CD14-positive monocyte (primary cell): Measurements from ENCODE around the gene CNTNAP1. TPM values are rescaled to one million over a fixed set of nuclear protein-coding genes. Genes with fewer than 3 reads are reported as not detected.

Experiments
- DNase-seq, 3 donors: peaks; one replicate each; pipeline ENCODE4 v3.0.0-alpha.2; 2011 to 2022
- H2AFZ ChIP-seq: 2 replicates; pipeline ENCODE4 v1.6.0; 2012; ENCODE audit warnings: mild to moderate bottlenecking, low read depth, low read length, inconsistent platforms; ENCODE audit not compliant: insufficient read depth, poor library complexity, severe bottlenecking
- H3K27ac ChIP-seq, 2 donors: 1 replicate in 1 of 2; 2 replicates in 1 of 2; pipeline ENCODE4 v1.5.1; 2012 to 2013; ENCODE audit warnings: low read length in 2 of 2, control low read depth in 1 of 2, inconsistent platforms in 1 of 2, low read depth in 1 of 2, mild to moderate bottlenecking in 1 of 2
- H3K27me3 ChIP-seq, 2 donors: one replicate each; pipeline versions ENCODE4 v1.6.0 to v1.6.1; 2011 to 2013; ENCODE audit warnings: low read length in 2 of 2; ENCODE audit not compliant: control insufficient read depth in 2 of 2, insufficient read depth in 2 of 2
- H3K36me3 ChIP-seq, 2 donors: replicated peaks in 1 of 2; 1 replicate in 1 of 2; 2 replicates in 1 of 2; pipeline versions ENCODE4 v1.5.1 to v1.6.1; 2012 to 2013; ENCODE audit warnings: low read length in 2 of 2, control low read depth in 1 of 2, inconsistent platforms in 1 of 2, mild to moderate bottlenecking in 1 of 2; ENCODE audit not compliant: insufficient read depth in 2 of 2, control insufficient read depth in 1 of 2
- H3K4me1 ChIP-seq, 2 donors: 1 replicate in 1 of 2; 2 replicates in 1 of 2; pipeline versions ENCODE4 v1.5.1 to v1.6.1; 2012 to 2013; ENCODE audit warnings: low read length in 2 of 2, control low read depth in 1 of 2, inconsistent platforms in 1 of 2, mild to moderate bottlenecking in 1 of 2, moderate library complexity in 1 of 2; ENCODE audit not compliant: insufficient read depth in 2 of 2, control insufficient read depth in 1 of 2
- H3K4me2 ChIP-seq: replicated peaks from 2 replicates; pipeline ENCODE3; 2012; ENCODE audit warnings: low read length, moderate library complexity, mild to moderate bottlenecking; ENCODE audit not compliant: poor library complexity, severe bottlenecking; ENCODE audit errors: extremely low read depth
- H3K4me3 ChIP-seq, 3 experiments: fragments of 200-600 bp in 1 of 3; sonication (generic) in 1 of 3; replicated peaks in 1 of 3; 1 replicate in 2 of 3; 2 replicates in 1 of 3; pipeline ENCODE4 v1.5.1; 2011 to 2013; ENCODE audit warnings: low read length in 3 of 3, mild to moderate bottlenecking in 3 of 3, control low read depth in 2 of 3, low read depth in 2 of 3, inconsistent platforms in 1 of 3, moderate library complexity in 1 of 3
- H3K79me2 ChIP-seq: 2 replicates; pipeline ENCODE4 v1.6.0; 2012; ENCODE audit warnings: mild to moderate bottlenecking, control low read depth, inconsistent platforms, low read length, moderate library complexity; ENCODE audit not compliant: insufficient read depth
- H3K9ac ChIP-seq: 2 replicates; pipeline ENCODE4 v1.6.0; 2017; ENCODE audit warnings: low read length, mild to moderate bottlenecking; ENCODE audit not compliant: insufficient read depth, poor library complexity, severe bottlenecking
- H3K9me3 ChIP-seq, 2 donors: replicated peaks in 1 of 2; 1 replicate in 1 of 2; 2 replicates in 1 of 2; pipeline versions ENCODE4 v1.5.1 to v1.6.1; 2012 to 2013; ENCODE audit warnings: low read length in 2 of 2, control low read depth in 1 of 2; ENCODE audit not compliant: control insufficient read depth in 1 of 2, insufficient read depth in 1 of 2
- H4K20me1 ChIP-seq: 2 replicates; pipeline ENCODE4 v1.6.0; 2012; ENCODE audit warnings: mild to moderate bottlenecking, low read length, control low read depth, moderate library complexity; ENCODE audit not compliant: insufficient read depth
- H3K27ac Mint-ChIP-seq, 7 donors: one replicate each; pipeline ENCODE4 v1.8.0; 2020; ENCODE audit warnings: mild to moderate bottlenecking in 7 of 7, mixed read lengths in 7 of 7, moderate library complexity in 6 of 7, inconsistent platforms in 2 of 7
- H3K27me3 Mint-ChIP-seq, 3 donors: one replicate each; pipeline ENCODE4 v1.8.0; 2021 to 2022; ENCODE audit warnings: low read depth in 3 of 3, mild to moderate bottlenecking in 3 of 3, mixed read lengths in 3 of 3, moderate library complexity in 3 of 3, inconsistent platforms in 1 of 3
- H3K36me3 Mint-ChIP-seq, 2 donors: one replicate each; pipeline ENCODE4 v1.8.0; 2020; ENCODE audit warnings: mixed read lengths in 2 of 2, inconsistent platforms in 1 of 2, mild to moderate bottlenecking in 1 of 2
- H3K4me1 Mint-ChIP-seq: one replicate; pipeline ENCODE4 v1.8.0; 2020; ENCODE audit warnings: mild to moderate bottlenecking, mixed read lengths
- H3K4me3 Mint-ChIP-seq, 2 donors: one replicate each; pipeline ENCODE4 v1.8.0; 2020; ENCODE audit warnings: mild to moderate bottlenecking in 2 of 2, mixed read lengths in 2 of 2, moderate library complexity in 1 of 2
- H3K9me3 Mint-ChIP-seq, 7 donors: one replicate each; pipeline ENCODE4 v1.8.0; 2020 to 2022; ENCODE audit warnings: mixed read lengths in 7 of 7, mild to moderate bottlenecking in 6 of 7, moderate library complexity in 6 of 7, inconsistent platforms in 2 of 7
- CTCF ChIP-seq: fragments of 200-600 bp; IDR thresholded peaks from one replicate; pipeline ENCODE4 v1.8.0; 2022; ENCODE audit warnings: antibody characterized with exemption, mild to moderate bottlenecking
- WGBS: methylation state at CpG from one replicate; pipeline ENCODE4 v1.1.5; 2013; ENCODE audit warnings: missing lambda C conversion rate; ENCODE audit not compliant: insufficient coverage; 5-methylcytosine and 5-hydroxymethylcytosine counted together
- intact Hi-C, 2 donors: fragments of 100-400 bp; cut with micrococcal nuclease; formaldehyde crosslinking; loops; one replicate each; pipeline versions ENCODE4 v1.15.0 to v1.15.1; 2023
- polyA plus RNA-seq, 3 donors: library from polyadenylated mRNA; depleted of rRNA in 1 of 3; unstranded in 2 of 3; stranded (reverse) in 1 of 3; fragments of 300-500 nt in 2 of 3; fragments of >200 nt in 1 of 3; fragmentation: Illumina TruSeq in 2 of 3; gene quantifications; 1 replicate in 2 of 3; 2 replicates in 1 of 3; pipeline ENCODE4 v1.2.3, GENCODE V29; 2012 to 2021

The CNTNAP1 gene
- polyA plus RNA-seq, 3 donors = 0.23 to 0.24 TPM; not detected in 1

- Mint-ChIP-seq H3K27ac (no peak overlapping the region), H3K27me3 (peaks cover 7 to 14% (median 10%) of the 10 kb centered on the region in 3 donors), H3K9me3 (peaks cover 0 to 4% (median 0%) of the 10 kb centered on the region in 7 donors), H3K4me1 (peaks cover 2% of the 10 kb centered on the region), H3K36me3 (no peaks in the 10 kb centered on the region), H3K4me3 (no peak overlapping the region)
- no peaks in the 10 kb centered on the region for H4K20me1 ChIP-seq
- WGBS = 79% methylated on average over 4 of the region's 7 CpGs
- H3K9ac ChIP-seq = no peak overlapping the region
- no peak overlapping the region for H2AFZ ChIP-seq
- H3K4me2 ChIP-seq = no peak overlapping the region
- H3K27me3 ChIP-seq = no peaks in the 10 kb centered on the region
- H3K4me3 ChIP-seq = no peak overlapping the region
- DNase-seq = no peak
- no peak overlapping the region for H3K27ac ChIP-seq
- no peaks in the 10 kb centered on the region for H3K79me2 ChIP-seq
- H3K36me3 ChIP-seq = no peaks in the 10 kb centered on the region
- H3K4me1 ChIP-seq = no peaks in the 10 kb centered on the region
- TF ChIP-seq CTCF = no peak
- H3K9me3 ChIP-seq = no peaks in the 10 kb centered on the region
- intact Hi-C loops = no loop called here
Measured at GRCh38 chr17:42639525-42640113, 42.7 kb upstream of the CNTNAP1 start.

- no peak for DNase-seq
- Mint-ChIP-seq H3K4me3 (no peak overlapping the region), H3K27me3 (peaks cover 7 to 16% (median 9%) of the 10 kb centered on the region in 3 donors), H3K27ac (no peak overlapping the region), H3K9me3 (peaks cover 0 to 4% (median 0%) of the 10 kb centered on the region in 7 donors), H3K4me1 (peaks cover 2% of the 10 kb centered on the region), H3K36me3 (no peaks in the 10 kb centered on the region)
- no peaks in the 10 kb centered on the region for H3K4me1 ChIP-seq
- H3K9me3 ChIP-seq = no peaks in the 10 kb centered on the region
- H4K20me1 ChIP-seq = no peaks in the 10 kb centered on the region
- H3K4me3 ChIP-seq = no peak overlapping the region
- no peak overlapping the region for H2AFZ ChIP-seq
- H3K36me3 ChIP-seq = no peaks in the 10 kb centered on the region
- H3K9ac ChIP-seq = no peak overlapping the region
- H3K27me3 ChIP-seq = no peaks in the 10 kb centered on the region
- H3K79me2 ChIP-seq = no peaks in the 10 kb centered on the region
- no peak overlapping the region for H3K27ac ChIP-seq
- H3K4me2 ChIP-seq = no peak overlapping the region
- no peak for TF ChIP-seq CTCF
- intact Hi-C loops = no loop called here
- WGBS = 95% methylated on average over 2 of the region's 4 CpGs
Measured at GRCh38 chr17:42640121-42640520, 42.2 kb upstream of the CNTNAP1 start.
